ENCODE data around the gene FBXO41.

- TF ChIP-seq CTCF (IDR thresholded peaks at IDR 0.05), result no peak
- TF ChIP-seq POLR2A (IDR thresholded peaks at IDR 0.05), result no peak
- no peak for TF ChIP-seq POLR2AphosphoS5 (IDR thresholded peaks at IDR 0.05)
Measured at GRCh38 chr2:73307720-73308119, 23.4 kb upstream of the FBXO41 start.

Measured in breast epithelium (tissue), 3 donors.